HEK293 (cell line): ENCODE results near the gene HUWE1.

Source experiments
- CTCF ChIA-PET: fragments of 350-600 bp; formaldehyde crosslinking; extraction: SDS; loops from one replicate; lab custom pipeline; 2021; ENCODE audit warnings: antibody characterized with exemption; lab: Yijun Ruan, JAX
- POLR2A ChIA-PET: fragments of 300-600 bp; formaldehyde crosslinking; extraction: SDS; loops from one replicate; lab custom pipeline; 2020; ENCODE audit warnings: antibody characterized with exemption, inconsistent platforms; lab: Yijun Ruan, JAX
- H3K27ac ChIP-seq: fragments of 200-500 bp; sonication (Bioruptor generic); 2 replicates; pipeline ENCODE4 v1.5.1; 2014; ENCODE audit warnings: low read depth, low read length, control low read depth, inconsistent platforms; ENCODE audit errors: extremely low read depth
- H3K36me3 ChIP-seq, 2 experiments: fragments of 200-500 bp in 1 of 2; sonication (Bioruptor generic) in 1 of 2; 1 replicate in 1 of 2; 2 replicates in 1 of 2; pipeline ENCODE4 v1.5.1; 2014 to 2017; ENCODE audit warnings: inconsistent platforms in 2 of 2, low read length in 2 of 2; ENCODE audit not compliant: control insufficient read depth in 2 of 2, insufficient read depth in 1 of 2
- H3K4me1 ChIP-seq: fragments of 200-500 bp; sonication (Bioruptor generic); 2 replicates; pipeline ENCODE4 v1.5.1; 2014; ENCODE audit warnings: mild to moderate bottlenecking, low read length, inconsistent platforms; ENCODE audit not compliant: control insufficient read depth, insufficient read depth
- H3K4me3 ChIP-seq: 2 replicates; pipeline ENCODE4 v1.5.1; 2011; ENCODE audit warnings: low read depth, mild to moderate bottlenecking, control low read depth, low read length, moderate library complexity
- H3K9me3 ChIP-seq: fragments of 200-500 bp; sonication (Bioruptor generic); 2 replicates; pipeline ENCODE4 v1.5.1; 2014; ENCODE audit warnings: low read depth, low read length, inconsistent platforms; ENCODE audit not compliant: control insufficient read depth, insufficient read depth
- AEBP2 ChIP-seq: fragments of 450-650 bp; formaldehyde crosslinking; IDR thresholded peaks from 2 replicates; pipeline ENCODE4 v1.5.1; 2016; ENCODE audit warnings: missing biosample characterization, missing genetic modification characterization, borderline replicate concordance
- CTCF ChIP-seq: fragments of 450-650 bp; formaldehyde crosslinking; IDR thresholded peaks from 2 replicates; pipeline ENCODE4 v1.5.1; 2016; ENCODE audit warnings: missing biosample characterization, missing genetic modification characterization
- GLIS1 ChIP-seq: fragments of 450-650 bp; formaldehyde crosslinking; IDR thresholded peaks from 2 replicates; pipeline ENCODE4 v1.5.1; 2016; ENCODE audit warnings: missing biosample characterization, missing genetic modification characterization
- MEIS1 ChIP-seq: sonication (generic); formaldehyde crosslinking; IDR thresholded peaks from 2 replicates; pipeline ENCODE4 v1.8.1; 2022; ENCODE audit warnings: missing genetic modification reagents, mild to moderate bottlenecking, borderline replicate concordance
- SETDB1 ChIP-seq: IDR thresholded peaks from one replicate; pipeline ENCODE4 v1.6.1; 2017; ENCODE audit warnings: mild to moderate bottlenecking, low read length, moderate library complexity, mixed read lengths; ENCODE audit not compliant: insufficient read length
- YY1 ChIP-seq: fragments of 450-650 bp; formaldehyde crosslinking; IDR thresholded peaks from 2 replicates; pipeline ENCODE4 v1.5.1; 2018; ENCODE audit warnings: missing biosample characterization, missing genetic modification characterization
- ZBTB1 ChIP-seq: fragments of 450-650 bp; formaldehyde crosslinking; IDR thresholded peaks from 2 replicates; pipeline ENCODE4 v1.5.1; 2016; ENCODE audit warnings: missing biosample characterization, missing genetic modification characterization
- ZNF16 ChIP-seq: fragments of 450-650 bp; formaldehyde crosslinking; IDR thresholded peaks from 2 replicates; pipeline ENCODE4 v1.5.1; 2016; ENCODE audit warnings: low read depth, missing biosample characterization, missing genetic modification characterization
- ZNF214 ChIP-seq: fragments of 450-650 bp; formaldehyde crosslinking; IDR thresholded peaks from 2 replicates; pipeline ENCODE4 v1.5.1; 2017; ENCODE audit warnings: missing biosample characterization, mild to moderate bottlenecking, missing genetic modification characterization, borderline replicate concordance
- ZNF248 ChIP-seq: fragments of 450-650 bp; formaldehyde crosslinking; IDR thresholded peaks from 2 replicates; pipeline ENCODE4 v1.5.1; 2017; ENCODE audit warnings: missing biosample characterization, missing genetic modification characterization
- ZNF280D ChIP-seq: fragments of 450-650 bp; formaldehyde crosslinking; IDR thresholded peaks from 2 replicates; pipeline ENCODE4 v1.5.1; 2016; ENCODE audit warnings: missing biosample characterization, missing genetic modification characterization
- ZNF362 ChIP-seq: fragments of 450-650 bp; formaldehyde crosslinking; IDR thresholded peaks from 2 replicates; pipeline ENCODE4 v1.5.1; 2016; ENCODE audit warnings: missing biosample characterization, missing genetic modification characterization
- ZNF449 ChIP-seq: fragments of 450-650 bp; formaldehyde crosslinking; IDR thresholded peaks from 2 replicates; pipeline ENCODE4 v1.5.1; 2017; ENCODE audit warnings: missing biosample characterization, mild to moderate bottlenecking, missing genetic modification characterization, moderate library complexity
- ZNF501 ChIP-seq: fragments of 450-650 bp; formaldehyde crosslinking; IDR thresholded peaks from 2 replicates; pipeline ENCODE4 v1.5.1; 2016; ENCODE audit warnings: missing biosample characterization, missing genetic modification characterization
- ZNF555 ChIP-seq: fragments of 450-650 bp; formaldehyde crosslinking; conservative IDR thresholded peaks from 2 replicates; pipeline ENCODE4 v1.5.1; 2017; ENCODE audit warnings: missing biosample characterization, mild to moderate bottlenecking, missing genetic modification characterization, inconsistent platforms
- ZNF561 ChIP-seq: fragments of 450-650 bp; IDR thresholded peaks from 2 replicates; pipeline ENCODE4 v1.5.1; 2018; ENCODE audit warnings: missing biosample characterization, missing genetic modification characterization, borderline replicate concordance
- ZNF777 ChIP-seq: fragments of 450-650 bp; formaldehyde crosslinking; IDR thresholded peaks from 2 replicates; pipeline ENCODE4 v1.5.1; 2017; ENCODE audit warnings: missing biosample characterization, missing genetic modification characterization, borderline replicate concordance
- ZNF837 ChIP-seq: fragments of 450-650 bp; formaldehyde crosslinking; IDR thresholded peaks from 2 replicates; pipeline ENCODE4 v1.5.1; 2016; ENCODE audit warnings: missing biosample characterization, missing genetic modification characterization

Gene HUWE1

GRCh38 chrX:53678667-53679066 is 7.9 kb downstream of the HUWE1 start:
- peaks cover 34 to 79% of the 10 kb centered on the region in 2 experiments for H3K36me3 ChIP-seq
- no peaks in the 10 kb centered on the region for H3K9me3 ChIP-seq
- no peak overlapping the region for H3K4me3 ChIP-seq
- TF ChIP-seq AEBP2 (no peak), CTCF (tag by site-specific recombination) (no peak), ZNF777 (tag by site-specific recombination) (no peak), ZNF837 (tag by site-specific recombination) (no peak), ZNF248 (tag by site-specific recombination) (no peak), YY1 (tag by site-specific recombination) (no peak), ZNF280D (tag by site-specific recombination) (no peak)
- ChIA-PET POLR2A (interaction anchor here (1.0 kb wide), 1 partner anchor 8 kb away, joined by 4 read pairs; the partner anchor contains the start of gene HUWE1), CTCF (interaction anchor here (0.6 to 1.0 kb wide), 4 partner anchors 21 to 507 kb away, joined by 3 to 6 read pairs (median 3); no protein-coding TSS in a partner anchor)
- H3K27ac ChIP-seq = no peak overlapping the region
- H3K4me1 ChIP-seq = no peaks in the 10 kb centered on the region

- H3K36me3 ChIP-seq = peaks cover 45 to 86% of the 10 kb centered on the region in 2 experiments
- H3K9me3 ChIP-seq = no peaks in the 10 kb centered on the region
- ChIA-PET CTCF (no interaction called here), POLR2A (interaction anchor here (1.4 kb wide), 1 partner anchor 9 kb away, joined by 3 read pairs; no protein-coding TSS in a partner anchor)
- TF ChIP-seq GLIS1 (tag by site-specific recombination) = no peak
- TF ChIP-seq ZNF501 (tag by site-specific recombination) = no peak
- no peak for TF ChIP-seq ZBTB1 (tag by site-specific recombination)
- TF ChIP-seq ZNF561 (tag by site-specific recombination) = no peak
- no peak for TF ChIP-seq ZNF214 (tag by site-specific recombination)
- TF ChIP-seq ZNF449 (tag by site-specific recombination) = no peak
- TF ChIP-seq ZNF555 (tag by site-specific recombination) = no peak
- no peak for TF ChIP-seq MEIS1 (CRISPR knock-in tag)
- TF ChIP-seq ZNF16 (tag by site-specific recombination) = no peak
- TF ChIP-seq ZNF362 (tag by site-specific recombination) = no peak
- no peak for TF ChIP-seq SETDB1
- no peaks in the 10 kb centered on the region for H3K4me1 ChIP-seq
- no peak overlapping the region for H3K27ac ChIP-seq
- no peak overlapping the region for H3K4me3 ChIP-seq
Measured at GRCh38 chrX:53677286-53677685, 9.2 kb downstream of the HUWE1 start.
